ENCODE data around the gene STAT5B.

DNA sequence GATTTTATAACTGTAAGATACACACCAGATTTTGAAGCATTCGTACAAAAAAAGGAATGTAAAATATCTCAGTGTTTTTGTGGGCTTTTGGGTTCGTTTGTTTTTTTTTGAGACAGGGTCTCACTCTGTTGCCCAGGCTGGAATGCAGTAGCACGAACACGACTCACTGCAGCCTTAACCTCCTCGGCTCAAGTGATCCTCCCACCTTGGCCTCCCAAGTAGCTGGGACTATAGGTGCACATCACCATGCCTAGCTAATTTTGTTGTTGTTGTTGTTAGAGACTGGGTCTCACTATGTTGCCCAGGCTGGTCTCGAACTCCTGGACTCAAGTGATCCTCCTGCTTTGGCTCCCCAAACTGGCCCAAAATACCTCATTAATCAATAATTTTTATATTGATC, 15.9 kb downstream of the STAT5B start:
- no peak for TF ChIP-seq CTCF (IDR thresholded peaks at IDR 0.05)
- no peak for TF ChIP-seq POLR2AphosphoS5 (IDR thresholded peaks at IDR 0.05)
- no peak for TF ChIP-seq POLR2A (IDR thresholded peaks at IDR 0.05)

Data from suprapubic skin (tissue), 4 donors.